Lower leg skin (tissue), 4 donors: ENCODE data around the gene DTNBP1. TPM values are rescaled to one million over a fixed set of nuclear protein-coding genes. Genes with fewer than 3 reads are reported as not detected.

Experiments
- DNase-seq, 2 donors: peaks; one replicate each; pipeline ENCODE4 v3.0.0-alpha.2; 2019; ENCODE audit warnings: low spot score in 2 of 2
- H3K4me3 ChIP-seq: fragments of 200-600 bp; sonication (generic); 2 replicates; pipeline ENCODE4 v1.5.1; 2017; ENCODE audit warnings: mild to moderate bottlenecking, low read depth; ENCODE audit not compliant: poor library complexity, severe bottlenecking
- CTCF ChIP-seq, 3 donors: fragments of 450-650 bp; IDR thresholded peaks; one replicate each; pipeline ENCODE4 v1.5.1; 2016; ENCODE audit warnings: antibody characterized with exemption in 3 of 3, mild to moderate bottlenecking in 3 of 3, moderate library complexity in 2 of 3
- POLR2A ChIP-seq, 2 donors: fragments of 450-650 bp; IDR thresholded peaks; one replicate each; pipeline ENCODE4 v1.6.1; 2016 to 2017; ENCODE audit warnings: antibody characterized with exemption in 2 of 2, mild to moderate bottlenecking in 1 of 2, moderate library complexity in 1 of 2
- WGBS, 2 donors: methylation state at CpG; one replicate each; pipeline ENCODE4 v1.1.5; 2018; 5-methylcytosine and 5-hydroxymethylcytosine counted together
- intact Hi-C: fragments of 100-400 bp; cut with DNase I; formaldehyde crosslinking; loops from one replicate; pipeline ENCODE4 v1.15.0; 2023; ENCODE audit warnings: low total_unique reads
- total RNA-seq, 4 donors: library from RNA; depleted of rRNA; stranded (reverse); fragments of >200 nt; gene quantifications; one replicate each; pipeline ENCODE4 v1.1.0, GENCODE V29; 2016

The DTNBP1 gene
- total RNA-seq, 4 donors from 2014 or later: 9.4 to 13.2 (median 11.6) TPM

- WGBS, 2 donors: 72 to 75% methylated on average over 18 to 21 of the region's 21 CpGs
- intact Hi-C loops: no loop called here
- TF ChIP-seq CTCF (IDR thresholded peaks at IDR 0.05): no peak
- no peak for TF ChIP-seq POLR2A (IDR thresholded peaks at IDR 0.05)
- DNase-seq: no peak
- H3K4me3 ChIP-seq: no peak overlapping the region
Measured at GRCh38 chr6:15513801-15514711, 148.8 kb downstream of the DTNBP1 start.

- WGBS, 2 donors: 92 to 93% methylated on average over 33 of the region's 34 CpGs
- no peak for DNase-seq
- no peak overlapping the region for H3K4me3 ChIP-seq
- TF ChIP-seq CTCF (IDR thresholded peaks at IDR 0.05) (no peak), POLR2A (IDR thresholded peaks at IDR 0.05) (no peak)
- intact Hi-C loops: no loop called here
Measured at GRCh38 chr6:15513131-15513771, 149.6 kb downstream of the DTNBP1 start.

GRCh38 chr6:15512721-15513120 lies 150.1 kb downstream of the DTNBP1 start:
- no peak for TF ChIP-seq POLR2A (IDR thresholded peaks at IDR 0.05)
- no peak overlapping the region for H3K4me3 ChIP-seq
- intact Hi-C loops: no loop called here
- DNase-seq: no peak
- 92 to 93% methylated on average over 9 of the region's 9 CpGs for WGBS, 2 donors

DNA sequence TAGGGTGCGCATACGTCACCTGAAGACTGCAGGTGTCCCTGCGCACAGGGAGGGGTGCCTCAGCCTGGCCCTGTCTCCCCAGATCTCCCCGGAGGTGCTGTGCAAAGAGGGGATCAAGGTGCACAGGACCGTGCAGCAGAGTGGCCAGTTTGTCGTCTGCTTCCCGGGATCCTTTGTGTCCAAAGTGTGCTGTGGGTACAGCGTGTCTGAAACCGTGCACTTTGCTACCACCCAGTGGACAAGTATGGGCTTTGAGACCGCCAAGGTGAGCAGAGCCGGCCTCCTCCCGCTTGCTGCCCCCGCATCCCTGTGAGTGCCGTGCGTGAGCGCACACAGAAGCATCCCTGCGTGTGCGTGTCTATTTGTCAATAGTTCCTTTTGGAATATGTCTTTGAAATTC lies 150.7 kb downstream of the DTNBP1 start:
- TF ChIP-seq POLR2A (IDR thresholded peaks at IDR 0.05): no peak
- TF ChIP-seq CTCF (IDR thresholded peaks at IDR 0.05): no peak
- H3K4me3 ChIP-seq: no peak overlapping the region
- WGBS, 2 donors: 95% methylated on average over 18 of the region's 18 CpGs
- no peak for DNase-seq
- intact Hi-C loops: no loop called here

DNA sequence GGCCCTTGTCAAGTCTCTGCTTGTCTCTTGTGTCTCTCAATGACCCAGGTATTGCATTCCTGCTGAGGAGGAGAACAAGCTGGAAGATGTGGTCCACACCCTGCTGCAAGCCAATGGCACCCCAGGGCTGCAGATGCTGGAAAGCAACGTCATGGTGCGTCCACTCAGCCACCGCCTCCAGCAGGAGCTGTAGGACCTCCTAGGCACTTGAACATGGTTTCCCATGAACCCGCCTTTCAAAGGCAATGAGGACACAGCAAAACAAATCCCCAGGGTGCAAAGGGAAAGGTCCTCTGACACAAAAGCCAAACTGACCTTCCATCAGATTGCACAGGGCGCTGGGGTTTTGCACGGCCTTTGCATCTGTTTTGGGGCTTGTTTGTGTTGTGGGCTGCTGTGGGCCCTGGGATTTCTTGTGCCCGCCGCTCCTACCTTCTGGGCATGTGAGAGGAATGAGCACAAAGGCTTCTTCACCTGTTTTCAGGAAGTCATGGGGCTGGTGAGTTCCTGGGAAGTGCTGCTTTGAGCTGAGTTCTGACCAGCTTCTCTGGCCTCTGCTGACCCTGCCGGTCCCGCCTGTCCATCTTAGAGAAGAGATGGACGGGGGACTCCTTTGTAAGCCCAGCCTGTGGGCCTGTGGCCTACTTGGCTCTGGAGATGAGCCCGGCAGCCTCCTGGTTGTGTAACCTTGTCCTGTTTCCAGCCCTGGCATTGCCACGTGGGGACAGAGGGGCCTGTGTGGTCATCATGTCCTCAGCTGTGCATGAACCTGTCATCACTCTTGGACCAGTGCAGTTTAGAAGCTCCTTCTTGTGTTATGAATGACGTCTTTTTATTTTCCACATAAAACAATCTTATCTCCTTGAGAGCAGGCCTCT lies 151.3 kb downstream of the DTNBP1 start:
- no peak overlapping the region for H3K4me3 ChIP-seq
- intact Hi-C loops: no loop called here
- WGBS, 2 donors: 83 to 87% methylated on average over 13 to 14 of the region's 14 CpGs
- TF ChIP-seq CTCF (IDR thresholded peaks at IDR 0.05): no peak
- no peak for TF ChIP-seq POLR2A (IDR thresholded peaks at IDR 0.05)
- DNase-seq: no peak
